ENCODE data around the gene C1RL.
"Not testable (repeated sequence)": the region's sequence is repeated elsewhere in the genome, so short reads cannot be mapped to it uniquely, and the experiment has no call there.

C1RL gene

DNA sequence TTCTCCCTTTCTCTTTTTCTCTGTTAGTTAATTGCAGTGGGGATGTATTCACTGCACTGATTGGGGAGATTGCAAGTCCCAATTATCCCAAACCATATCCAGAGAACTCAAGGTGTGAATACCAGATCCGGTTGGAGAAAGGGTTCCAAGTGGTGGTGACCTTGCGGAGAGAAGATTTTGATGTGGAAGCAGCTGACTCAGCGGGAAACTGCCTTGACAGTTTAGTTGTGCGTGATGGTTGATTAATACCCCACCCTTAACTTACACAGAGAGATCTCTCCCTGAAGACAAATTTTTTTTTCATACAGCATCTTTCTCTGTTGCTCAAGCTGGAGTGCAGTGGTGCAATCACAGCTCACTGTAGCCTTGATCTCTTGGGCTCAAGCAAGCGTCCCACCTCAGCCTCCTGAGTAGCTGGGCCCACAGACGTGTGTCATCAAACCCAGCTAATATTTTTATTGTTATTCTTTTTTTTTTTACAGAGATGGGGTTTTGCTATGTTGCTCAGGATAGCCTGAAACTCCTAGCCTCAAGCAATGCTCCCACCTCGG is 43.9 kb downstream of the C1RL start:
- no peak for DNase-seq

DNA sequence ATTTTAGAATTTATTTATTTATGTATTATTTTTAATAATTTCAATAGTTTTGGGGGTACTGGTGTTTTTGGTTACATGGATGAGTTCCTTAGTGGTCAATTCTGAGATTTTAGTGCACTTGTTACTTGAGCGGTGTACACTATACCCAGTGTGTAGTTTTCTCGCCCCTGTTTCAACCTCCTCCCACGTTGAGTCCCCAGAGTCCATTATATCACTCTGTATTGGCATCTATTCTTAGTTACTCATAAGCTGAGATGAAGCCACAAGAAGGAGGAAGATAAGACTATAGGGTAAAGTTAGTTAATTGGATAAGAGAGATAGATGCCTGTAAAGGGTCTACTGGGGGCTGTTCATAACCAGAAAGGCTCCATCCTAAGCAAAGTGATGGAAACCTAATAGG is 44.5 kb downstream of the C1RL start:
- no peak for DNase-seq

DNA sequence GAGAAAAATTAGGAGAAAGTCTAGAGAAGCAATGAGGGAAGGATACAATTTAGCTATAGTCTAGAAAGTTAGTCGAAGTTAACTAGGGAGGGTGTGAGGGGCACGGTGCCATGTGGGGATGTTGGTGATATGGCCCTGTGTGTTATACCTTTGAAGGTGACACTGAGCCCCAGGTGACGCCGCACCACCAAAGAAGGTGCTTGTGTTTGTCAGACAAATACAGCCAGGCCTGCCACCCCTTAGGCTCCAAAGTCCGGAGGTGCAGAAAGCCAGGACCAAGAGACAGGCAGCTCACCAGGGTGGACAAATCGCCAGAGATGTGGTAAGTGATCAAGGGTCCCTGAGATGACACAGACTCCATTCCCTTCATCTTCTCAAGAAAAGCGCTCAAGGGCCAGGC is 47.4 kb downstream of the C1RL start:
- DNase-seq = no peak

DNA sequence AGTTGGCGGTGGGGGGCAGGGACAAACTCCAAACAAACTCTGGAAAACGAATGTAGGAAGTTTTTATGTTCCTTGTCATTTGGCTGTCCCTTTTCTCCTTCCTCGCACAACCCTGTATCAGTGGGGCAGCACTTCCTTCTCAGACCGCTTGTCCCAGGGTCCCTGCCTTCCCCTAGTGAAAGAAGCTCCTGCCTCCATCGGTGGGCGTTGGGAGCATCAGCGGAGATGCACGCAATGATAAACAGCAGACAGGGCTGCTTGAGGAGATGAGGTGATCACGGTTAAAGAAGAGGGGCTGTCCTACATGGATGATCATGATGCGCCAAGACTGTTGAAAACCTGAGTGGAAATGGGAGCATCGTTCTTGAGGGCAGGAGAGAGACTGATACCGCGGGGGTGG is 47.9 kb downstream of the C1RL start:
- no peak for DNase-seq

DNA sequence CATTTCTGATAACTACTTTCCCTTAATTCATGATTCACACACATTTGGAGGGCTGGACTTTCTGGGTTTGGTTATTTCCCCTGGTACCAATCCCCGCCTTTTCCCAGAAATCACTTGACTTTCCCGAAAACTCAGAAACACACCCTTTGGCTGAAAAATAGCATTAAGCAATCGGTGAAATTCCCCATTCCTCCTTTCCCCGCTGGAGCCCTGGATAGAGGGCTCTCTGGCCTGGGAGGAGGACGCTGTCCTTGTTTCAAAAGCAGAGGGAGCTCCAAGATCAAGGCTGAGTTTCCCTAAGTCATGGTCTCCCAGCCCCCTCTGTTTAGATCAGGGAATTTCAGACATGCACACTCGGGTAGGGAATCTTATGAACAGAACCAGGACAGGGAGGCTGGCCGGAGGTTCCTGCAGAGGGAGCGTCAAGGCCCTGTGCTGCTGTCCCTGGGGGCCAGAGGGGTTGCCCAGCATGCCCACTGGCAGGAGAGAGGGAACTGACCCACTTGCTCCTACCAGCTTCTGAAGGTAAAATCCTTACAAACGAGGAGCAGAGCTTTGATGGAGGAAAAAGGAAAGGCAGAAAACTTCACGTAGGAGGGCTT is 48.6 kb downstream of the C1RL start, which contains the start of gene C1S:
Gene C1S, plus strand, starts transcription at position 366 of the 602 bp plus-strand sequence. CDS start 1,195 bp downstream, outside the sequence.
- peak in 13 of 56 donors; percentile 2 to 18 (median 7) for DNase-seq

DNA sequence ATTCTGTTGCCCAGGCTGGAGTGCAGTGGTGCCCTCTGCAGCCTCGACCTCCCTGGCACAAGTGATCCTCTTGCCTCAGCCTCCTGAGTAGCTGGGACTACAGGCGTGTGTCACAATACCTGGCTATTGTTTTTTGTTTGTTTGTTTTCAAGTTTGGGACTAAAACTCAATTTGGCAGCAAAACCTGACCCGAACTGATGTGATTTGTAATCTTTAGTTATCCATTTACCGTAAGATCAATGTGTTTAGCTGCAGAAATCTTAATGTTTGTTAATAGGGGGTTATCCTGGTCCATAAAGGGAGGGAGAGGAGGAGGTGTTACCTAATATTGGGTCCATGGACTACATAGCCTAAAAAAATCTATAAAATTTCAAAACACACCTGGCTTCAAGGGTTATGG is 49.2 kb downstream of the C1RL start:
- DNase-seq = no peak

DNA sequence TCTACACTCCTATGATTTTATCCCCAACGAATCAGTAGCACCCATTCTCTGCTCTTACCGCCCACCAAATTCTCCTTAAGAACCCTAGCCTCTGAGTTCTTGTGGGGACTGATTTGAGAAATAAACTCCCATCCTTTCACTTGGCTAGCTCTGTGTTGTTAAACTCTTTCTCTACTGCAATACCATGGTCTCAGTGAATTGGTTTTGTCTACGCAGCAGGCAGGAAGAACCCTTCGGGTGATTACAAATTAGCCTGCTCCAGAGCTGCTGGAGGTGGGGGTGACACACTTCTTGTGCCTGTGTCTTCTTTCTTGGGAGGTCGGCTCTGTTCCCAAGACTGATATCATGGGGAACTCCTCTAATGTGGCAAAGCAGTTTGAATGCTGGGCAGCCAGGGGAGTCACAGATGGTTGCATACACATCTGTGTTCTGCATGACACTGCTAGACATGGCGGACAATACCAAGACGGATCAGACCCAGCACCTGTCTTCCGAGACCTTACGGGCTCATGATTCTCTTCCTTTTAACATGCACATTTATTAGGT is 50.1 kb downstream of the C1RL start:
- DNase-seq = no peak

DNA sequence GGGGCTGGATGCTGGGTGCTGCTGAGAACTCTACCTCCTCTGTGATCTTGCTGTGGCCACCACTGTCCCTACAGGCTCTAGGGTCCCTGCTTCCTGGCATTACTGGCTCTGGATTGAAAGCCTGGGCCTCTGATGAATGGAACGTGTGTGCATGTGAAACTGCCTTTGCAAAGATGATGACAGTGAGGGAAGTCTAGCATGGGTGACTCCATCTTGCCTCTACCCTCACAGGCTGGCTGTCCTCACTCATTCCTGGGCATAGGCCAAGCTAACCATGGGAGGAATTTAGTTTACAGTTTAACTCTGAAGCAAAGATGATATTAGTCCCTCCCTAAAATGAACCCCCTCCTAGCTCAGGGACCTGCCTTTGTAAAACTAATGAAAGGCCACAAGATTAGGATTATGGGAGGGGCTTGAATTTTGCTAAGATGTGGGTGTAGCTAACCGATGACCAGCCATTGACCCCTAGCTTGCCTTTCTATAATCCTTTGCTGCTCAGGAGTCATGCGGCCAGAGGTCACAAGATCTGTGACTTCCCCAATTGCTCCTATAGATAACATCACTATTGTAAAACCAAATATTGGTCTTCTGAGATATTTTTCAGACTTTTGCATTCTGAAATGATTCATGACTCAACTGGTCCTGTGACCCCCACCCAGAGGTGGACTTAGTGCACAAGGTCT is 50.7 kb downstream of the C1RL start:
- DNase-seq = no peak

DNA sequence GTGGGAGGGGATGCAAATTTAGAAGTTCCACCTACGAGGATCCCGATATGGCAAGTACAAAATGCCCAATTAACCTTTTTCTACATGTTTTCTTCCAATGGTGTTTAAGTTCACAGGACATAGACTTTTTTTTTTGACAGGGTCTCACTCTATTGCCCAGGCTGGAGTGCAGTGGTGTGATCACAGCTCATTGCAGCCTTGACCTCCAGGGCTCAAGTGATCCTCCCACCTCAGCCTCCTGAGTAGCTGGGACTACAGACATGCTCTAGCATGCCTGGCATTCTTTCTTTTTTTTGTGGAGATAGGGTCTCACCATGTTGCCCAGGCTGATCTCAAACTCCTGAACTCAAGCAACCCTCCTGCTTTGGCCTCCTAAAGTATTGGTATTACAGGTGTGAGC is 53.3 kb downstream of the C1RL start:
- not testable (repeated sequence) for DNase-seq

DNA sequence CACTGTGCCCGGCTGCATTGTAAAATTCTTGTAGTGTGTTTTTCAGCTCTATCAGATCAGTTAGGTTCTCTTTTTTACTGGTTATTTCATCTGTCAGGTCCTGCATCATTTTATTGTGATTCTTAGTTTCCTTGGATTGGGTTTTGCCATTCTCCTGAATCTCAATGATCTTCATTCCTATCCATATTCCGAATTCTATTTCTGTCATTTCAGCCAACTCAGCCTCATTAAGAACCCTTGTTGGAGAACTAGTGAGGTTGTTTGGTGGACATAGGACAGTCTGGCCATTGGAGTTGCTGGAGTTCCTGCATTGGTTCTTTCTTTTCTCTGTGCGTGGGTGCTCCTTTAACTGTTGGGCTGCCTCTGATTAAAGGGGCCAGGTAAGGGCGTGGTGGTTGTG is 54.1 kb downstream of the C1RL start:
- DNase-seq = no peak

DNA sequence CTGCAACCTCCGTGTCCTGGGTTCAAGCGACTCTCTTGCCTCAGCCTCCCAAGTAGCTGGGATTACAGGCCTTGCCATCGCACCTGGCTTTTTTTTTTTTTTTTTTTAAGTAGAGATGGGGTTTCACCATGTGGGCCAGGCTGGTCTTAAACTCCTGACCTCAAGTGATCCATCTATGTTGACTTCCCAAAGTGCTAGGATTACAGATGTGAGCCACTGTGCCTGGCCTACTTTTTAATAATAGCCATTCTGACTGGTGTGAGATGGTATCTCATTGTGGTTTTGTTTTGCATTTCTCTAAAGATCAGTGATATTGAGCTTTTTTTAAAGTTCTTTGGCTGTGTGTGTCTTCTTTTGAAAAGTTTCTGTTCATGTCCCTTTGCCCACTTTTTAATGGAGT is 59.0 kb downstream of the C1RL start:
- DNase-seq = not testable (repeated sequence)

DNA sequence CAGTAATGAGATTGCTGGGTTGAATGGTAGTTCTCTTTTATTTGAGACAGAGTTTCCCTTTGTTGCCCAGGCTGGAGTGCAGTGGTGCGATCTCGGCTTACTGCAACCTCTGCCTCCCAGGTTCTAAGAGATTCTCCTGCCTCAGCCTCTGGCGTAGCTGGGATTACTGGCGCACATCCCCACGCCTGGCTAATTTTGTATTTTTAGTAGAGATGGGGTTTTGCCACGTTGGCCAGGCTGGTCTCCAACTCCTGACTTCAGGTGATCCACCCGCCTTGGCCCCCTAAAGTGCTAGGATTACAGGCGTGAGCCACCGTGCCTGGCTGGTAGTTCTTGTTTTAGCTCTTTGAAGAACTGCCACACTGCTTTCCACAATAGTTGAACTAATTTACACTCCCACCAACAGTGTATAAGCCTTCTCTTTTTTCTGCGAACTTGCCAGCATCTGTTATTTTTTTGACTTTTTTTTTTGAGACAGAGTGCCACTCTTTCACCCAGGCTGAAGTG is 59.5 kb downstream of the C1RL start:
- DNase-seq = not testable (repeated sequence)

DNA sequence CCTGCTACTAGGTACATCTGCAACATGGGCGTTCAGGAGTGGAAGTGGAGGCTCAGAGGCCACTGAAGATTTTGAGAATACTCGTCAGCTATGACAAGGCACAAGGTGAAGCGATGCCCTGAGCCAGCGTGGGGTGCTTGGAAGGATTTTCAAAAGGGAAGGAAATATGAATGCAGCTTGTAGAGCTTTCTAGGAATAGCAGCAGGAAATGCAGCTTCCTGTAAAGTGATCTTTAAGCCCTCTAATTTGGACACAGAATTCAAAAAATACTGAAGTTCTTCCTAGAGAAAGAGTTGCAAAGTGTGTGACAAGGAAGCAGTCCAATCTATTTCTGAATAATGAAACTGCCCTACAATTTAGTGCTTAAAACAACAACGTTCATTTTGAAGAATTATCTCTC is 61.7 kb downstream of the C1RL start:
- no peak for DNase-seq

DNA sequence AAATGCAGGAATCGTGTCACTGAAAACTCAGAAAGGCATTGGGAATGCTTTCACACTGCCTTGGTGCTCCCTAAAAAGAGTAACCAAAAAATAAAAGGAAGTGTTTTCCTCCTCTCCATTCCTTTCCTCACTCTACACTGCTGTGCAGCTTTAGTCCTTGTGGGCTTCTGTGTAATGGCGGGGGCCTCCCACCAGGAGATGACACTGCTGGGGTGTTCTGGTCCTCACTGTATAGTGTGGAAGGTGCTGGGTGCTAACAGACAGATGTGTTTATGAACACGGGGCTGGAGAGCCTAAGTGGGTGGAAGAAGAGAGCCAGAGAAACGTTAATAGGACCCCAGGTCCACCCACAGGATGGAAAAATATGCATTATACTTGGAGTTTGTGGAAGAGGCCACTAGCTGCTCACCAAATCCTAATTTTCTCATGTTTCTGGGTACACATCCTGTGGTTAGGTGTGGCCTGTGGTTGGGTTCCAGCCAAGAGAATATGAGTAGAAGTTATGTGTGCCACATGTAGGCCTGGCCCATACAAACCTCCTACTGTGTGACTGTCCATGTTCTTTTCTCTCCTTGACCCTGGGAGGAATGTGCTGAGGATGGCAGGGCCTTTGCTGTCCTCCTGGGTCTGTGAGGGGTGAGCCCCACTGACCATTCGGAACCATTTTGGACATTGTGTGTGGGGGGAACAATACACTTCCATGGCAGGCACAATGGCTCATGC is 62.5 kb downstream of the C1RL start:
- no peak for DNase-seq

DNA sequence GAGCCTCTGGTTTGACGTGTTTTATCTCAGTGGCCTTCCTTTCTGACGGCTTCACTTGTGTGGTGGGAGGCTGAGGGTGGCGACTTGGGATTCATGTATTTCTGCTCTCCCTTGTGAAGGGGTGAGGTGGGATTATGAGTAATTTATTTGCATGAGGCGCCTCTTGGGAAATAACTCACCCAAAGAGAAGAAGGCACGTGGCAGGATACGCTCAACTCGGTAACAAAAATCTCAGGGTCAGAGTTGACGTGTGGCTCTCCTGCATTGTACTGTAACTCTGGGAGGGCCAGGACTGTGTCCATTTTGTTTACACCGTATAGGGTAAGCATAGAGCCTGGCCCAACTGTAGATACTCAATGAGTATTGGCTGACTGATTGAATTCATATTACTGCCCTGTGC is 63.1 kb downstream of the C1RL start:
- DNase-seq = no peak

Measured in nucleus accumbens (tissue), 56 donors.